ENCODE data around the gene ATP6V1F.

ATP6V1F gene

GRCh38 chr7:128862571-128863432, at the start of gene ATP6V1F:
ATP6V1F (plus strand) TSS chr7:128862856; CDS start chr7:128862905, 49 bp downstream.
- DNase-seq, result peak; percentile 93

- DNase-seq, result no peak
These were observed 48.2 kb upstream of the ATP6V1F start for GRCh38 chr7:128814499-128814898.

- no peak for DNase-seq
These were observed 47.2 kb upstream of the ATP6V1F start for GRCh38 chr7:128815289-128815942.

- no peak for DNase-seq
These were observed 44.0 kb upstream of the ATP6V1F start for GRCh38 chr7:128818694-128819093.

- DNase-seq, result no peak
These were observed 40.9 kb upstream of the ATP6V1F start for GRCh38 chr7:128821724-128822123.

- DNase-seq, result no peak
These were observed 36.1 kb upstream of the ATP6V1F start for GRCh38 chr7:128826512-128826911.

GRCh38 chr7:128826916-128827247, 35.8 kb upstream of the ATP6V1F start:
- no peak for DNase-seq

- DNase-seq, result no peak
These were observed 35.3 kb upstream of the ATP6V1F start for GRCh38 chr7:128827248-128827958.

GRCh38 chr7:128827971-128828711, 34.5 kb upstream of the ATP6V1F start:
- no peak for DNase-seq

GRCh38 chr7:128829391-128830166, 33.1 kb upstream of the ATP6V1F start:
- DNase-seq, result no peak

GRCh38 chr7:128830231-128831177, 32.2 kb upstream of the ATP6V1F start, which contains the start of gene FLNC:
FLNC (plus strand) TSS chr7:128830406; CDS start chr7:128830638, 232 bp downstream.
- no peak for DNase-seq

- no peak for DNase-seq
These were observed 31.3 kb upstream of the ATP6V1F start for GRCh38 chr7:128831178-128831993.

GRCh38 chr7:128831994-128832879, 30.4 kb upstream of the ATP6V1F start:
- peak; percentile 38 for DNase-seq

GRCh38 chr7:128832880-128833147, 29.8 kb upstream of the ATP6V1F start:
- no peak for DNase-seq

GRCh38 chr7:128833148-128833945, 29.3 kb upstream of the ATP6V1F start:
- peak; percentile 45 for DNase-seq

- no peak for DNase-seq
These were observed 28.7 kb upstream of the ATP6V1F start for GRCh38 chr7:128833946-128834325.

- DNase-seq, result no peak
These were observed 27.4 kb upstream of the ATP6V1F start for GRCh38 chr7:128835231-128835751.
